Smooth muscle cell of bladder (primary cell): ENCODE data around the gene RBPJ. TPM values are rescaled to one million over a fixed set of nuclear protein-coding genes. Genes with fewer than 3 reads are reported as not detected.

Experiments
- total RNA-seq: library from RNA; depleted of rRNA; stranded (reverse); fragments of >200 nt; gene quantifications from 2 replicates; pipeline ENCODE4 v1.2.3, GENCODE V29; 2014

Gene RBPJ
- 76.1 and 92.3 TPM in 2 replicates for total RNA-seq

DNA sequence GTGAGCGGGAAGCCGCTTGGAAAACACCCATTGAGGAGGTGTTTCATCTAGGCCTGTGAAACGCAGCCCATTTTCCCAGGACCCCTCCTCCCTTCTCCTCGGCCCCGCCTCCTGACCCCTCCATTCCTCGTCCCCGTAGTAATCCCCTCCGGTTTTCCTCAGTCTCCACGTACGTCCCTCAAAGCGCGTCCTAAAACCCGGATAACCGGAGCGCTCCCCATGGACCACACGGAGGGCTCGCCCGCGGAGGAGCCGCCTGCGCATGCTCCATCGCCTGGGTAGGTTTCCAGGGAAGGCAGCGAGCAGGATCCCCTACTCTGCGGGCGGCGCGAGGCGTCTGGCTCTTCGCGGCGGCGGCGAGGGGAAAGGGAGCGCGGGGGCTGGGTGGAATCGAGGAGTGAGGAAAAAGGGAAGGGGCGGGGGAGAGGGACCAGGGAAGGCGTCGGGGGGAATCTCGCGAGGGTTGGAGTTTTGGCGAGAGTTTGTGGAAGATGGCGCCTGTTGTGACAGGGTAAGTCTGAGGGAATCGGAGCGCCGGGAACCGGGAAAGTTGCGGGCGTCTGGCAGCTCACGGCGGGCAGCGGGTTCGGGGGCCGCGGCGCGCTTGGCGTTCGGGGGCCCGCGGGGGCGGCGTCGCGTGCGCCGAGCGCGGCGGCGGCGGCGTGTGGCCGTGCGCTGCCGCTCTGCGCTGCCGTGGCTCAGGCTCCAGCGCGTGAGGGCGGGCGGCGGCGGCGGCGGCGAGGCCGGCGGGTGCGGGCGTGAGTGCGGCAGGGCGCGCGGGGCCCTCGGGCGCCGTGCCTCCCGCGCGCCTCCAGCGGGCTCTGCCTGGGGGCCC lies at the start of gene RBPJ:
TSS of gene RBPJ (plus strand) at position 477 of the 835 bp plus-strand sequence. CDS start at position 492, 15 bp downstream.

Other genes with a start within 250 kb of the RBPJ start
- 0.28 and 0.57 TPM in 2 replicates for gene CCKAR, start 169.5 kb downstream of the RBPJ start, total RNA-seq